ENCODE data around the gene PRTN3. TPM values are rescaled to one million over a fixed set of nuclear protein-coding genes. Genes with fewer than 3 reads are reported as not detected.
"Not testable (repeated sequence)": the region's sequence is repeated elsewhere in the genome, so short reads cannot be mapped to it uniquely, and the experiment has no call there.

PRTN3 gene
- total and polyA plus RNA-seq, 2 of the 4 experiments (the other 2 are of a cell fraction), result not detected

DNA sequence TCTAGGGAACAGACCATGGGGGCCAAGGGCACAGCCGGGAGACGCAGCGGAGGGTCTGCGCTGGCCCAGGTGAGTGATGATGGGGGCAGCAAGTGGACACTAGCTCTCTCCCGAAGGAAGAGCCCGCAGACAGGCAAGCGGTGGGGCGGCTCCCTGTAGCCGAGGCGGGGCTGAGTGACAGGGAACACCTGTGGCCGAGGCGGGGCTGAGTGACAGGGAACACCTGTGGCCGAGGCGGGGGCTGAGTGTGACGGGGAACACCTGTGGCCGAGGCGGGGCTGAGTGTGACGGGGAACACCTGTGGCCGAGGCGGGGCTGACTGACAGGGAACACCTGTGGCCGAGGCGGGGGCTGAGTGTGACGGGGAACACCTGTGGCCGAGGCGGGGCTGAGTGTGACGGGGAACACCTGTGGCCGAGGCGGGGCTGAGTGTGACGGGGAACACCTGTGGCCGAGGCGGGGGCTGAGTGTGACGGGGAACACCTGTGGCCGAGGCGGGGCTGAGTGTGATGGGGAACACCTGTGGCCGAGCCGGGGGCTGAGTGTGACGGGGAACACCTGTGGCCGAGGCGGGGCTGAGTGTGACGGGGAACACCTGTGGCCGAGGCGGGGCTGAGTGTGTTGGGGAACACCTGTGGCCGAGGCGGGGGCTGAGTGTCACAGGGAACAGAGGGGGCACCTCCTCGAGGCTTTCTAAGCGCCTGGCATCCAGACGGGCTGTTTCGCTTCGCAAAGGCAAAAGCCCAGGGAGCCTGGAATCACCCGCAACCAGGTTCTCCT is 50.8 kb downstream of the PRTN3 start:
- H3K18ac ChIP-seq (ENCODE audit: low read depth, low read length); H3K27me3 ChIP-seq (ENCODE audit: control insufficient read depth, insufficient read depth, low read length); H2BK20ac ChIP-seq (ENCODE audit: low read depth, low read length); H3K14ac ChIP-seq (replicated peaks; ENCODE audit: low read depth, low read length); H4K5ac ChIP-seq (ENCODE audit: low read depth, low read length); CTCF ChIA-PET; H2BK120ac ChIP-seq (ENCODE audit: low read depth, low read length); H2AFZ ChIP-seq (replicated peaks; ENCODE audit: low read length, poor library complexity); H4K20me1 ChIP-seq (ENCODE audit: insufficient read depth, low read length); intact Hi-C loops (cut with micrococcal nuclease); H2BK15ac ChIP-seq (ENCODE audit: low read depth, low read length); POLR2A ChIA-PET (ENCODE audit: unreplicated experiment); H2AK5ac ChIP-seq (ENCODE audit: low read depth, low read length); H4K91ac ChIP-seq (ENCODE audit: insufficient read depth, low read depth, low read length); H3K9me1 ChIP-seq (ENCODE audit: insufficient read depth, low read length); H3K9me3 ChIP-seq (ENCODE audit: control insufficient read depth, insufficient read depth, low read length); ATAC-seq (ENCODE audit: low read depth); dilution Hi-C loops (cut with HindIII; ENCODE audit: low sequenced_read_pairs, unreplicated experiment); H3K4me1 ChIP-seq (ENCODE audit: control insufficient read depth, insufficient read depth, low read length); in situ Hi-C loops (cut with MboI; ENCODE audit: low sequenced_read_pairs); H3K23ac ChIP-seq (ENCODE audit: low read depth, low read length); BruUV-seq (replicated peaks); DNase-seq; H2BK5ac ChIP-seq (ENCODE audit: low read depth, low read length, poor library complexity, severe bottlenecking): not testable (repeated sequence)
- H3K4me2 ChIP-seq (ENCODE audit: low read depth, low read length), result peak overlapping the region; percentile 99
- H3K36me3 ChIP-seq (ENCODE audit: control insufficient read depth, insufficient read depth, low read length), result peaks cover 29% of the 10 kb centered on the region
- peaks cover 9 to 35% of the 10 kb centered on the region in 2 experiments for H3K79me1 ChIP-seq (ENCODE audit: low read depth in 1 of 2, low read length in 2 of 2)
- H3K4ac ChIP-seq (ENCODE audit: low read depth, low read length), result peak overlapping the region; percentile 84; the same call in 1 of the 2 replicates
- peak overlapping the region; percentile 95; the same call in 1 of the 2 replicates for H3K27ac ChIP-seq (ENCODE audit: insufficient read depth, low read length)
- H3K4me3 ChIP-seq (ENCODE audit: insufficient read depth, low read depth, low read length), result peak overlapping the region; percentile 97
- 0 out of 2 replicates have a peak overlapping the region, but pooled peaks have one; percentile 60 for H3K56ac ChIP-seq (ENCODE audit: extremely low read depth, insufficient read depth, low read length)
- 59% methylated on average over 21 of the region's 50 CpGs; no CpG with 5 or more reads in 1 of the 2 experiments for WGBS, 2 experiments (ENCODE audit: extremely low coverage in 2 of 2, insufficient read length in 1 of 2)
- peak overlapping the region; percentile 86 for H2AK9ac ChIP-seq (replicated peaks; ENCODE audit: low read depth, low read length, poor library complexity)
- peak overlapping the region; percentile 92 for H3K9ac ChIP-seq (ENCODE audit: low read depth, low read length)
- 0 out of 4 replicates have a peak overlapping the region, but pooled peaks of 1 of the 2 experiments have one; percentile 24 for H4K8ac ChIP-seq (ENCODE audit: low read depth in 2 of 2, low read length in 2 of 2)
